ENCODE results near the gene LCLAT1. TPM values are rescaled to one million over a fixed set of nuclear protein-coding genes. Genes with fewer than 3 reads are reported as not detected.
"Not testable (repeated sequence)": the region's sequence is repeated elsewhere in the genome, so short reads cannot be mapped to it uniquely, and the experiment has no call there.

The LCLAT1 gene
- total RNA-seq, 1 donor from 2014 or later: 26.7 TPM

- TF ChIP-seq CTCF (IDR thresholded peaks at IDR 0.05; ENCODE audit: insufficient read depth, low read length, poor library complexity, severe bottlenecking): no peak
- Histone ChIP-seq H3K4me3 (ENCODE audit: low read depth, low read length) (no peak overlapping the region), H3K36me3 (ENCODE audit: control insufficient read depth, insufficient read depth, low read length) (no peaks in the 10 kb centered on the region), H3K27me3 (ENCODE audit: control insufficient read depth, insufficient read depth, low read length) (no peaks in the 10 kb centered on the region)
- no peak for DNase-seq (ENCODE audit: low read depth)
Observed at GRCh38 chr2:30493440-30493839, 46.4 kb downstream of the LCLAT1 start.

- not testable (repeated sequence) for DNase-seq (ENCODE audit: low read depth); H3K4me3 ChIP-seq (ENCODE audit: low read depth, low read length); H3K27me3 ChIP-seq (ENCODE audit: control insufficient read depth, insufficient read depth, low read length); H3K36me3 ChIP-seq (ENCODE audit: control insufficient read depth, insufficient read depth, low read length)
Observed at GRCh38 chr2:30495896-30496295, 48.9 kb downstream of the LCLAT1 start.

- Histone ChIP-seq H3K27me3 (ENCODE audit: control insufficient read depth, insufficient read depth, low read length) (no peaks in the 10 kb centered on the region), H3K36me3 (ENCODE audit: control insufficient read depth, insufficient read depth, low read length) (no peaks in the 10 kb centered on the region), H3K4me3 (ENCODE audit: low read depth, low read length) (no peak overlapping the region)
- no peak for DNase-seq (ENCODE audit: low read depth)
- TF ChIP-seq CTCF (IDR thresholded peaks at IDR 0.05; ENCODE audit: insufficient read depth, low read length, poor library complexity, severe bottlenecking): no peak
Observed at GRCh38 chr2:30499681-30500080, 52.6 kb downstream of the LCLAT1 start.

- TF ChIP-seq CTCF (IDR thresholded peaks at IDR 0.05; ENCODE audit: insufficient read depth, low read length, poor library complexity, severe bottlenecking): no peak
- DNase-seq (ENCODE audit: low read depth): no peak
Observed at GRCh38 chr2:30500699-30501098, 53.7 kb downstream of the LCLAT1 start.

GRCh38 chr2:30502310-30502709 lies 55.3 kb downstream of the LCLAT1 start:
- Histone ChIP-seq H3K4me3 (ENCODE audit: low read depth, low read length) (no peak overlapping the region), H3K36me3 (ENCODE audit: control insufficient read depth, insufficient read depth, low read length) (no peaks in the 10 kb centered on the region), H3K27me3 (ENCODE audit: control insufficient read depth, insufficient read depth, low read length) (no peaks in the 10 kb centered on the region)
- TF ChIP-seq CTCF (IDR thresholded peaks at IDR 0.05; ENCODE audit: insufficient read depth, low read length, poor library complexity, severe bottlenecking): no peak
- no peak for DNase-seq (ENCODE audit: low read depth)

More at GRCh38 chr2:30500699-30501098, 53.7 kb downstream of the LCLAT1 start:
- Histone ChIP-seq H3K4me3 (ENCODE audit: low read depth, low read length) (no peak overlapping the region), H3K27me3 (ENCODE audit: control insufficient read depth, insufficient read depth, low read length) (no peaks in the 10 kb centered on the region), H3K36me3 (ENCODE audit: control insufficient read depth, insufficient read depth, low read length) (no peaks in the 10 kb centered on the region)

- DNase-seq (ENCODE audit: low read depth): no peak
- no peaks in the 10 kb centered on the region for H3K36me3 ChIP-seq (ENCODE audit: control insufficient read depth, insufficient read depth, low read length)
- H3K4me3 ChIP-seq (ENCODE audit: low read depth, low read length): no peak overlapping the region
- TF ChIP-seq CTCF (IDR thresholded peaks at IDR 0.05; ENCODE audit: insufficient read depth, low read length, poor library complexity, severe bottlenecking): no peak
- H3K27me3 ChIP-seq (ENCODE audit: control insufficient read depth, insufficient read depth, low read length): no peaks in the 10 kb centered on the region
Observed at GRCh38 chr2:30503007-30503694, 56.1 kb downstream of the LCLAT1 start.
